Astrocyte (in vitro differentiated cells and primary cell): ENCODE data around the gene ZNF606.

Experiments used
- CTCF ChIP-seq: IDR thresholded peaks from 2 replicates; pipeline ENCODE4 v1.5.1; 2011; ENCODE audit warnings: low read depth, mild to moderate bottlenecking, inconsistent platforms, low read length, moderate library complexity; ENCODE audit not compliant: insufficient read depth
- EZH2 ChIP-seq: IDR thresholded peaks from 2 replicates; pipeline ENCODE4 v1.6.1; 2012; ENCODE audit warnings: mild to moderate bottlenecking, low read length, inconsistent platforms; ENCODE audit not compliant: insufficient read depth

GRCh38 chr19:58022283-58022660, 19.7 kb upstream of the ZNF606 start:
- TF ChIP-seq CTCF (no peak), EZH2 (no peak)
